Renal cortex interstitium (tissue), 11 donors: ENCODE results near the gene NAE1. TPM values are rescaled to one million over a fixed set of nuclear protein-coding genes. Genes with fewer than 3 reads are reported as not detected.
"Not testable (repeated sequence)": the region's sequence is repeated elsewhere in the genome, so short reads cannot be mapped to it uniquely, and the experiment has no call there.

ENCODE experiments used
- DNase-seq, 11 donors: peaks; one replicate each; pipeline ENCODE4 v3.0.0-alpha.2; 2013; ENCODE audit warnings: low read depth in 9 of 11, low spot score in 4 of 11; ENCODE audit errors: extremely low read depth in 1 of 11
- polyA plus RNA-seq, 3 donors: library from polyadenylated mRNA; unstranded; fragments of 120-200 nt; gene quantifications; one replicate each; pipeline ENCODE4 v1.2.1, GENCODE V29; 2013; ENCODE audit not compliant: insufficient read length in 3 of 3

NAE1 gene
- polyA plus RNA-seq, 3 donors = 78.3 to 99.4 (median 94.8) TPM

GRCh38 chr16:66832661-66833305 is 2.0 kb upstream of the NAE1 start:
- DNase-seq = no peak

DNA sequence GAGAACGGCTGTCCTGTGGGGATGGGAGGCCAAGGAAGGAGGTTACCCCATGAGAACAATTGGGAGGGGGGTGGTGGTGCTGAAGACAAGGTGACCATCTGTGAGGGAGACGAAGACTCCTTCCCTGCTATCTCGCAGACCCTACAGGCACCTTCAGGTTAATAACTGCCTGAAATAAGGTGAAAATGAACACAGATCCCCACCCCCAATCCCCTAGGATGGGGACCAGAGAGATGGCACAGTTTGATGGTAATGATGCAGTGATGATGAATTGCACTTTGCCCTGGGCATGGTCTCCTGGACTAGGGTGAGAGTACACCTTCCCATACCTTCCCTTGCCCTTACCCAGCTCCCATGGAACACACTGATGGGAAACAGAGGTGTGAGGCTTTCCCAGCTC is 1.4 kb upstream of the NAE1 start:
- no peak for DNase-seq

GRCh38 chr16:66824006-66824405 is 6.8 kb downstream of the NAE1 start:
- no peak for DNase-seq

DNA sequence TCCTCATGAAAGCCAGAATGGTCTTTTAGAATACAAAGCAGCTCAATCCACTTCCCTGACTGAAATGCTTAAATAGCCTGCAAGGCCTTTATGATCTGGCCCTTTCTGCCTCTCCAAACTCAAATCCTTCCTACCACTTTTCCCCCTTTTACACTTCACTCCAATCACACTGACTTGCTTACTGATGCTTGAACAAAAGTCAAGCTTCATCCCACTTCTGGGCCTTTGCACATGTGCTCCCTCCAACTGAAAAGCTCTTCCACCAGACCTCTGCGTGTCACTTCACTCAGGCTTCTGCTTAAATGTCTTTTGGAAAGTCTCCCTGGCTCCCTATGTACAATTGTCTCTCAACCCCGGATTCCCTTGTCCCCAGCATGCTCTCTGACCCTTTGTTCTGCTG is 16.0 kb downstream of the NAE1 start:
- no peak for DNase-seq

GRCh38 chr16:66811043-66811442 is 19.7 kb downstream of the NAE1 start:
- DNase-seq = no peak

GRCh38 chr16:66810391-66810790 is 20.4 kb downstream of the NAE1 start:
- no peak for DNase-seq

DNA sequence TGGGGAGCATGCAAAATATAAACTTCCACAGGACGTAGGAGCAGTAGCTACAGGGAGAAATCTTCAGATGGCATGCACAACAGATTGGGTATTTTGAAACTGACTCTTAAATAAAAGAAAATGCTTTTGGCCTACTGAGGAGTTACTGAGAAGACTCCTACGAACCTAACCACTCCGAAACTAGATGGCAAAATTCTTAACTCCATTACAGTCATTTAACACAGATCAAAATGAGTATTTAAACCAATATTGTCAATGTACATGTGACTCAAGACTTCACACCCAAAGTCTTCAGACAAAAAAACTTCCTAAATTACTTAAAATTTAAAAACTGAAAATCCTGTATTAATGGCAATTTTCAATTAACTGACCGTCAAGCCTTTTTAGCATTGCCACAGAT is 21.0 kb downstream of the NAE1 start:
- DNase-seq = no peak

DNA sequence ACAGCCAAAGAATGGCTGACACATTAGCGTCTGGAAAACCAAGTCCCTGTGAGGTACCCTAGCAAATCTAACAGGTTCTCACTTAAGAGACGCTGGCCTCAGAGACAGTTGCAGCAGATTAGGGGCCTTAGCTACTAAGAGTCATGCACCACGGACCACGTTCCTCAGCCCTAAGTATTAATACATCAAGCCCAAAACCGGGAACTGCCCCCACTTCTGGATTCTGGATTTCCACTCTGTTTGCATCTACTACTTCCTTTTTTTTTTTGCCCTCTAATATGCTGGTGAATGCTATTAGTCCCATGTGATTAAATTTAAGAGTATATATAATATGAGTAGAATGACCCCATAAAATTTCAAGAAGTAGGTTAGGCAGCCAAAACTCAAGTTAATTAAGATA is 28.6 kb downstream of the NAE1 start:
- no peak for DNase-seq

- DNase-seq = no peak
Measured at GRCh38 chr16:66801320-66802105, 29.3 kb downstream of the NAE1 start, which contains the start of gene TERB1. Gene TERB1, minus strand, starts transcription at chr16:66801584. Its CDS starts 4,786 bp downstream, at chr16:66796798.

- DNase-seq = no peak
Measured at GRCh38 chr16:66800856-66801255, 29.9 kb downstream of the NAE1 start.

- DNase-seq = no peak
Measured at GRCh38 chr16:66798161-66798560, 32.6 kb downstream of the NAE1 start.

- DNase-seq = not testable (repeated sequence)
Measured at GRCh38 chr16:66793984-66794383, 36.8 kb downstream of the NAE1 start.

GRCh38 chr16:66790130-66790733 is 40.5 kb downstream of the NAE1 start:
- DNase-seq = no peak

DNA sequence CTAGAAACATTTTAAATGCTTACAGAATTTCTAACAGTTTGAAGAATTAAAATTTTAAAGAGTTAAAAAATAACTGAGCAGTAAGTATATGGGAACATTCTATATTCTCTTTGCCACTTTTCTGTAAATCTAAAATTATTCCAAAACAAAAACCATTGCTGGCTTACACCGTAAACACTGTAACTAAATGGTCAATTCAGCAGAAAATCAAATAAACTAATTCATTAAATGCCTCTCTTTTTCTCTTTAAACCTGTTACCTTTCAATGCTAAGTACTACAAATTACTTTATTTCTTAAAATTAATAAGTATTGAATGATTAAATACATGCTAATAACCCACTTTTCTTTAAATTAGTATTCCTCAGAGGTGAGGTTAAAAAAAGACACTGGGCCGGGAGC is 43.3 kb downstream of the NAE1 start:
- no peak for DNase-seq

DNA sequence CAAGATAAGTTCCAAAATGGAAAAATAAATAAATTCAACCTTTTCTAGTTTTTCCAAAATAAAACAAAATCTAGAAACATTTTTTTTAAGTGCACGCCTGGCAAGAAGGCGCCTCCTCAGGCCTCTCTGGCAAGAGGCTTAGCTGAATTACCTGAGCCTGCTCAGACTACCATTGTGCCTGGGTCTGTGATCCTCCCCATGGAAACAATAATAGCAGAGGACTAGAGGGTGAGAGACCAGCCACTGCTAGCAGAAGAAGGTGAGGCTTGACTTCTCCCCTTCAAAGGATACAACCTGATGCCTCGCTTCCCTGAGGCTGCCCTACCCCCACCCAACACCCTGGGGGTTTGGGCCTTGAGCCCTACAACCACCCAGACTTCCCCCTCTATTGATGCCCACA is 44.2 kb downstream of the NAE1 start:
- no peak for DNase-seq

DNA sequence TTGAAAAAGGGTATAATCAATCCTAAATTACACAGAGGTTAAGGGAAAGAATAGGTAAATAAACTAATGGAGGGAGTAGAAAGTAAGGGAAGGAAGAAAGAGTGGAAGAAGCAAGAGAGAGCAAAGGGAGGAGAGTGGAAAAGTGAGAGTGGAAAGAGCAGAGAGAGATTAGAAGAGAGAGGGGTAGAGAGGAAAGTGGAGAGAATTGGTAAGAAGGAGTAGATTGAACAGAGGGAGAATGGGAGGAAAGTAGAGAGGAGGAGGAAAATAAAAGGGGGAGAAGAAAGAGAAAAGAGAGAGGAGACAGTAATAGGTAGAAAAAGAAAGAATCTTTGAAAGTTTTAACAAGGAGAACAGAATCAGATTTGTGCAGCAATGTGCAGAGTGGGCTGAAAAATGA is 54.3 kb downstream of the NAE1 start:
- no peak for DNase-seq

GRCh38 chr16:66774981-66775380 is 55.8 kb downstream of the NAE1 start:
- no peak for DNase-seq

GRCh38 chr16:66758086-66758485 is 72.7 kb downstream of the NAE1 start:
- DNase-seq = no peak

GRCh38 chr16:66754819-66755218 is 76.0 kb downstream of the NAE1 start:
- DNase-seq = no peak

- no peak for DNase-seq
Measured at GRCh38 chr16:66754211-66754610, 76.6 kb downstream of the NAE1 start.
